HUES6 (cell line): ENCODE measurements around the gene STIP1.

Source experiments
- H3K27ac ChIP-seq: 2 replicates; pipeline ENCODE4 v1.7.0; 2013; ENCODE audit warnings: low read depth, mild to moderate bottlenecking, low read length, inconsistent platforms
- H3K27me3 ChIP-seq: 2 replicates; pipeline ENCODE4 v1.6.1; 2013; ENCODE audit warnings: low read length; ENCODE audit not compliant: control insufficient read depth, insufficient read depth
- H3K36me3 ChIP-seq: 2 replicates; pipeline ENCODE4 v1.6.1; 2013; ENCODE audit warnings: low read length; ENCODE audit not compliant: control insufficient read depth, insufficient read depth
- H3K4me1 ChIP-seq: 2 replicates; pipeline ENCODE4 v1.6.1; 2013; ENCODE audit warnings: low read length; ENCODE audit not compliant: control insufficient read depth, insufficient read depth
- H3K4me3 ChIP-seq: 2 replicates; pipeline ENCODE4 v1.5.1; 2013; ENCODE audit warnings: low read depth, low read length
- H3K9ac ChIP-seq: one replicate; pipeline ENCODE4 v1.6.1; 2013; ENCODE audit warnings: mild to moderate bottlenecking, low read length
- H3K9me3 ChIP-seq: 2 replicates; pipeline ENCODE4 v1.6.1; 2013; ENCODE audit warnings: low read depth, low read length; ENCODE audit not compliant: control insufficient read depth, insufficient read depth

The STIP1 gene

GRCh38 chr11:64185693-64186491 is at the start of gene STIP1:
TSS of gene STIP1 (plus strand) at chr11:64186171. CDS start at chr11:64186262, 91 bp downstream.
- H3K27me3 ChIP-seq, result no peaks in the 10 kb centered on the region
- peaks cover 19% of the 10 kb centered on the region for H3K36me3 ChIP-seq
- peak within 1 kb of the TSS; percentile 82 for H3K27ac ChIP-seq
- H3K4me1 ChIP-seq, result peaks cover 13% of the 10 kb centered on the region
- H3K4me3 ChIP-seq, result peak within 1 kb of the TSS; percentile 75
- peak within 1 kb of the TSS; percentile 89 for H3K9ac ChIP-seq
- no peaks in the 10 kb centered on the region for H3K9me3 ChIP-seq

- Histone ChIP-seq H3K36me3 (no peaks in the 10 kb centered on the region), H3K9ac (no peak overlapping the region), H3K4me1 (peaks cover 13% of the 10 kb centered on the region), H3K4me3 (no peak overlapping the region), H3K9me3 (no peaks in the 10 kb centered on the region), H3K27me3 (peaks cover 17% of the 10 kb centered on the region), H3K27ac (no peak overlapping the region)
Observed at GRCh38 chr11:64136765-64137441, 49.1 kb upstream of the STIP1 start.

- Histone ChIP-seq H3K36me3 (no peaks in the 10 kb centered on the region), H3K9ac (no peak overlapping the region), H3K9me3 (no peaks in the 10 kb centered on the region), H3K4me1 (no peaks in the 10 kb centered on the region), H3K4me3 (no peak overlapping the region), H3K27me3 (peaks cover 13% of the 10 kb centered on the region), H3K27ac (no peak overlapping the region)
Observed at GRCh38 chr11:64138398-64138797, 47.6 kb upstream of the STIP1 start.

- no peaks in the 10 kb centered on the region for H3K36me3 ChIP-seq
- peaks cover 7% of the 10 kb centered on the region for H3K27me3 ChIP-seq
- H3K27ac ChIP-seq, result no peak overlapping the region
- no peak overlapping the region for H3K9ac ChIP-seq
- H3K4me1 ChIP-seq, result no peaks in the 10 kb centered on the region
- H3K9me3 ChIP-seq, result no peaks in the 10 kb centered on the region
- no peak overlapping the region for H3K4me3 ChIP-seq
Observed at GRCh38 chr11:64139049-64139448, 46.9 kb upstream of the STIP1 start.

GRCh38 chr11:64140082-64140481 is 45.9 kb upstream of the STIP1 start:
- H3K4me3 ChIP-seq, result no peak overlapping the region
- H3K27me3 ChIP-seq, result no peaks in the 10 kb centered on the region; the same call in 1 of the 2 replicates
- H3K27ac ChIP-seq, result no peak overlapping the region
- H3K9me3 ChIP-seq, result no peaks in the 10 kb centered on the region
- H3K4me1 ChIP-seq, result no peaks in the 10 kb centered on the region
- H3K36me3 ChIP-seq, result no peaks in the 10 kb centered on the region
- no peak overlapping the region for H3K9ac ChIP-seq

- Histone ChIP-seq H3K27me3 (no peaks in the 10 kb centered on the region; the same call in 1 of the 2 replicates), H3K9ac (no peak overlapping the region), H3K9me3 (no peaks in the 10 kb centered on the region), H3K27ac (no peak overlapping the region), H3K4me3 (no peak overlapping the region), H3K36me3 (no peaks in the 10 kb centered on the region), H3K4me1 (no peaks in the 10 kb centered on the region)
Observed at GRCh38 chr11:64141081-64141783, 44.7 kb upstream of the STIP1 start.

- H3K36me3 ChIP-seq, result no peaks in the 10 kb centered on the region
- H3K27me3 ChIP-seq, result no peaks in the 10 kb centered on the region; the same call in 1 of the 2 replicates
- H3K9ac ChIP-seq, result no peak overlapping the region
- peaks cover 7% of the 10 kb centered on the region; the same call in 1 of the 2 replicates for H3K4me1 ChIP-seq
- H3K4me3 ChIP-seq, result no peak overlapping the region
- no peaks in the 10 kb centered on the region for H3K9me3 ChIP-seq
- H3K27ac ChIP-seq, result no peak overlapping the region
Observed at GRCh38 chr11:64144587-64145472, 41.1 kb upstream of the STIP1 start.

GRCh38 chr11:64146036-64146955 is 39.7 kb upstream of the STIP1 start:
- H3K4me3 ChIP-seq, result no peak overlapping the region
- no peaks in the 10 kb centered on the region for H3K9me3 ChIP-seq
- H3K36me3 ChIP-seq, result no peaks in the 10 kb centered on the region
- no peak overlapping the region for H3K27ac ChIP-seq
- H3K4me1 ChIP-seq, result peaks cover 7% of the 10 kb centered on the region; the same call in 1 of the 2 replicates
- no peak overlapping the region for H3K9ac ChIP-seq
- no peaks in the 10 kb centered on the region; the same call in 1 of the 2 replicates for H3K27me3 ChIP-seq

- Histone ChIP-seq H3K27ac (no peak overlapping the region), H3K4me1 (peaks cover 14% of the 10 kb centered on the region), H3K9ac (no peak overlapping the region), H3K27me3 (no peaks in the 10 kb centered on the region; the same call in 1 of the 2 replicates), H3K9me3 (no peaks in the 10 kb centered on the region), H3K36me3 (no peaks in the 10 kb centered on the region), H3K4me3 (no peak overlapping the region; the same call in 1 of the 2 replicates)
Observed at GRCh38 chr11:64148226-64148916, 37.6 kb upstream of the STIP1 start.
